NCI-H446 treated with DMSO at 0.1 percent for 48 hours (cell line): ENCODE results near the gene TUG1.

ENCODE experiments used
- DNase-seq: peaks from one replicate; lab custom pipeline; 2025; lab: John Stamatoyannopoulos, UW

Gene TUG1

GRCh38 chr22:30968924-30969531 is at the start of gene TUG1:
Gene TUG1, plus strand, starts transcription at chr22:30969265.
- DNase-seq, result peak; percentile 97

DNA sequence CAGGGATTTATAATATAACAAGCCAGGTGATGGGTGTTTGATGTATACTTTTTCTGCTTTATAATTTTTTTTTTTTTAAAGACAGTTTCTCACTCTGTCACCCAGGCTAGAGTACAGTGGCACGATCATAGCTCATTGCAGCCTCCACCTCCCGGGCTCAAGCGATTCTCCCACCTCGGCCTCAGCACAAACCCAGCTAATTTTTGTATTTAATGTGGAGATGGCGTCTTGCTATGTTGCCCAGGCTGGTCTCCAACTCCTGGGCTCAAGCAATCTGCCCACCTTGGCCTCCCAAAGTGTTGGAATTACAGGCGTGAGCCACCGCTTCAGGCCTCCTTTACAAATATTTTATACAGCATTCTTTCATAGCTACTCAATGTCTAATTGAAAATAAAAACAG is 49.1 kb upstream of the TUG1 start:
- DNase-seq, result no peak

GRCh38 chr22:30920407-30920806 is 48.7 kb upstream of the TUG1 start:
- peak; percentile 24 for DNase-seq

- DNase-seq, result no peak
These were observed 48.0 kb upstream of the TUG1 start for GRCh38 chr22:30921108-30921507.

DNA sequence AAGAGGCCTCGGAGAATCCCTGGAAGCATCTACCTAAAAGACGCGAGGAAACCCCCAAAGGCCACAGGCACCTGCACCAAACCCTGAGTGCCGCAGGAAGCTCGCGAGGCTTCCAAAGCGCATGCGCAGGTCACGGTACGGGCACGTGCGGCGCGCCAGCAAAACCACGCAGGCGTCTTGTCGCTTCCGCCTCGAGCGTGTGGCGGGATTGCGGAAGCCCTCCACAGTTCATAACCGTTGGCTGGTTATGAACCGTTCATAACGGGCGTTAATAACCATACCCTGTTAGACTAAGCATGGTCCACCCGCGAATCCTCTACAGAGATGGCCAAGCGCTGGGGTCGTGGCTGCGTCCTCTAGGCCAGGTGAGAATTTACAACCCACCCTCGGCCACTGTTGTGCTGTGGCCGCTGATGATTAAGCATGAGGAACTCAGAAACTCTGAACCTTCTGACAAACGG is 46.9 kb upstream of the TUG1 start:
- DNase-seq, result no peak

- DNase-seq, result no peak
These were observed 45.7 kb upstream of the TUG1 start for GRCh38 chr22:30923168-30923900.

GRCh38 chr22:30925667-30926066 is 43.4 kb upstream of the TUG1 start:
- DNase-seq, result no peak

- no peak for DNase-seq
These were observed 42.4 kb upstream of the TUG1 start for GRCh38 chr22:30926706-30927105.

GRCh38 chr22:30927806-30928205 is 41.3 kb upstream of the TUG1 start:
- no peak for DNase-seq

- DNase-seq, result no peak
These were observed 40.7 kb upstream of the TUG1 start for GRCh38 chr22:30928401-30928800.

DNA sequence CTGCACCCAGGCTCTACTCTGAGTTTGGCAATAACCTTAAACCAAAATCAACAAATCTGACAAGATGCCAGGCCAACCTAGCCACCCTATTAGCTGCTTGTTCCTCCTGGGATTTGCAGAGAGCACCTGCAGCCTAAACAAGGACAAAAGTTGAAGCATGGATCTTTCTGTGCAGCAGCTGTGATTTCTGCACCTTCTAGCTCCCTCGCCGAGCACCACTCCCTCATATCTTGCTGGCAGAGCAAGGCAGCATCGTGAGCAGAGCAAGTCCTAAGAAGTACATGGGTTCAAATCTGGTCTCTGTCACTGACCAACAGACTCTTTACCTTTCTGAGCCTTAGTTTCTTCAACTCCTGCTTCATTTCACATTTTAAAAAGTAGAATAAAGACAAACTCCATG is 38.8 kb upstream of the TUG1 start:
- DNase-seq, result no peak

DNA sequence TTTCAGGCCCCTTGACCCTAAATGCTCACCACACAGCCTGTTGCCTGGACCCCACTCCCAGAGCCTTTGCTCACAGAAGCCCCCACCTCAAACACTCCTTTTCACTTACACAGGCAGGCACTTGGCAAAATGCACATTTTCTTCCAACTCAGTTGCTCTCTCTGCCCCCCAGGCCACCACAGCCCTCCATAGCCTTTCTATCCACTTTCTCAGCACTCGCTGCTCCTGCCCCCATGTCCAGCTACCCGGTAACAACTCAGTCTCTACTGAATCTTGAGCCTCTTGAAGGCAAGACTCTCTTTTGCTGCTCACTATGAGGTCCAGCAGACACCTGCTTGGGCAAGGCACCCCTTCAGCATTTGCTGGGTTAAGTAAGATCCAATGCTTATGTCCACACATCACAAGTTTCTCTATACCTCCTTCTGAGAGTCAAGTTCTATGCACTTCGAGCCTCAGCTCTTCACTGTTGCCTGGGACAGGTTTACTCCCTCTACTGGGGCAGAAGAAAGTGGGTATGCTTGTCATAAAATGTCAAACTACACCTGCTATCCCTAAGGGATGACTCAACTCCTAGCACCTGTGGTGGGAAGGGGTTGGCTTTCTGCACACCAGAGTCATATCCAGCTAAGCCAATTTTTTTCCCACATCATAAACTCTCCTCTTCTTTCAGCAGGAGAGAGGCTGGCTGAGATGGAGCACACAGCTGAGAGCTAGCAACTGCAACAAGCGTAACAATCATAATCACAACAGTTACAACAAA is 37.3 kb upstream of the TUG1 start:
- no peak for DNase-seq

- DNase-seq, result no peak
These were observed 36.4 kb upstream of the TUG1 start for GRCh38 chr22:30932661-30933060.

DNA sequence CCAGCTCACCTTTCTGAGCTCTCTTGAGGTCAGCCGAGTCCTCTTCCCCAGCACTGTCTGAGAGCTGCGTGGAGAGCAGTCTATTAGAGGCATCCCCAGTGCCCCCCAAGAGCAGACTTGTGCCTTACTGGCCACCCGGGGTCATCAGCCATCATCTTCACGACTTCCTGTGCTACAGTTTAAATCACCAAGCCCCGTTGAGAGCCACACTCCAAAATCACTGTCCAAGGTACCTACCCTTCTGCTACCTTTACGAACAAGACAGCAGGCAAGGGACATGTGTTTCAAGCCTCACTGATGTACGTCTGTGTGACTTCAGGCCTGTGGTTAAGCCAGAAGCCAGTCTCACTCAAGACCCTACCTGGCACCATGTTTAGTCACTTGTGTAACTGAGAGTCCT is 35.6 kb upstream of the TUG1 start:
- no peak for DNase-seq

DNA sequence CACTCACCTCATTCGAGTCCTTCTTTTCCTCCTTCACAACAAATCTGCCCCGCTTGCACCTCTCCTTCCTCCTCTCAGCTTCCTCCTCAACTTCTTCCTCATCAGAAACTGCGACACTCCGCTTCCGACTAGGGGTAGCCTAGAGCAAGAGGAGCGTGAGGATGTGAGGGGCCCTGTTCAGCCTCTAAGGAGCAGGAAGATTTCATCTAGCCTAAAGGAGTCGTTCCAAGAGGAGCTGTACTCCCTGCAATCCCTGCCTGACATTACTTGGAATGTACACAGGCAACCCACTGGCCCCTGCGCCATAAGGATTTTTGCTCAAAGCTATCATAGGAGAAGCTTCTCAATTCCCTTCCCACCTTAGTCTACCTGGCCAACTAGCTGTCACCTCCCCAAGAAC is 35.0 kb upstream of the TUG1 start:
- DNase-seq, result no peak

DNA sequence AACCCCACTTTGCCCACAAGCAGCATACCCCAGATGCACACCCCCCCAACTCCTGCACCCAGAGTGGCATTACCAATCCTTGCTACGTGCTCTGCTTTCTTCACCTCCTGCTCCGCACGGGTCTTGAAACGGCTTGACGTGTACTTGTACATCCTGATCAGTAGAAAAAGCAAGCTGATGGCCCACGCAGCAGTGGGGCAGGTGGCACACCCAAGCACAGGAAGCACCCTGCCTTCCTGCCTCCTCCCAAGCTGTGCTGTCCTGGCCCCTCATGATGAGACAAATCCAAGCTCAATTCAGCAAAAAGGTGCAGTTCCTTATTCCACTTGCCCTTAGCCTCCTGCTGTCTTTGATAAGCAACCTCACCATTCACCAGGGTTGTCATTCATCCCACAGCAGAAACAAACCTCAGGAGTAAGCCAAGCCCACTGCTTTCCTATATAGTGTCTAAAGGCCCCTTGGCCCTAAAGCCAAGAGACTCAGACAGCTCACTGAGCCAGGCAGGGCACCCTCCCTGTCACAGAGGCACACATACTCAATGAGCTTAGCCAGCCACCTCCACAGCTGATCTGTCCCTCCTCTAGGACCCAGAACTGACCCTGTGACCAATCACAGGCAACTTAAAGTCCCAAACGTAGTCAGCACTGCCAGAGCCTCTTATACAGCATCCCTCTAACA is 28.2 kb upstream of the TUG1 start:
- DNase-seq, result no peak

- DNase-seq, result no peak
These were observed 27.7 kb upstream of the TUG1 start for GRCh38 chr22:30941363-30941740.

DNA sequence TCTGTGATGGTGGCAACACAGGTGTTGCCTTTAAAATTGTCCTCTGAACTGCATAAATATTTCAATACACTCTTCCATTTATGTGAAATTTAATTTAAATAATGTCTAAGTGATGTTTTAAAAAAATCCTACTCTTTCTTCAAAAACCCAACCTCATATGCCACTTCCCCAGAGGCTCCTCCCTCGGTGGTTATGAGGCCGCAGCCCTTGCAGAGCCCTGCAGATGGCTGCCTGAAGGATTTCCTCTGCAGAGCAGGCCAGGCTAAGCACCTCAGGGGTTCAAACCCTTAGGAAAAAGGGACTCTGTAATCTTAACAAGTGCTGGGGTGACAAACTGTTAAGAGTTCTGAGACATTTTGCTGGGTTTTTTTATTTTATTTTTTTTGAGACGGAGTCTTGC is 25.7 kb upstream of the TUG1 start:
- DNase-seq, result no peak

DNA sequence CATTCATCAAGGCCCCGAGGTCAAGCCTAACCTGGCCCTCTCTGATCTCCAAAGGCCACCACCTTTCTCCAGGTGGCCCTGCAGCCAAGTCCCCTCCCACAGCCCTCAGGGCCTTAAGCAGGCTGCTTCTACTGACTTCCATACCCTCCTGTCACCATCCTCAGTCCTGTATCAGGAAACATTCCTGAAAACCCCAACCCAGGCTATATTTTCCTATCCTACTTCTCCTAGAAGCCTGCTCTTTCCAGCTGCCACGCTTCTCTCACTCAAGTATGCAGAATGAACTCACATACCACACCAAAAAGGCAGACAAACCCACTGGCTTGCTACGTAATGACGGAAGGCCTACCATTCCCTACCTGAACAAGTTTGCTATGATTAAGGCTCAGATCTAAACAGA is 24.1 kb upstream of the TUG1 start:
- DNase-seq, result no peak

GRCh38 chr22:30945653-30946052 is 23.4 kb upstream of the TUG1 start:
- DNase-seq, result no peak

DNA sequence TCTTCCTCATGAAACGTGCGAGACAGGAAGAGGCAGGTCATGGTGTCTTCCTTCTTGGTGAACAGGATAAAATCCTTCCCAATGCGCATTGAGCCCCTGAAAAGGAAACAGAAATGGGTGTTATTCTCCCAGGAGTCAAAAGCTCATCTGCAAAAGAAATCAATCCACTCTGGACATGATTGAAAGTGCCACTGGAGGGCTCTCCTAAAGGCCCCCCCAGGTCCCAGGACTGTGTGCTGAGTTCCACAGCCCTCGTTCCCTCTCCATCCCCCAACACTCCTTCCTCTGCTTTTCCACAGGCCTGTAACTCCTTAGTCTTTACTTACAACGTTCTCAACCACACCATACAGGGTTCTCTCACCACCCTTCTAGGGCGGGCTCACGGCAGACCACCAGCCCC is 22.7 kb upstream of the TUG1 start:
- no peak for DNase-seq

- peak; percentile 82 for DNase-seq
These were observed 21.8 kb upstream of the TUG1 start for GRCh38 chr22:30947173-30947815.
